RWPE1 (cell line): ENCODE results near the gene MYZAP.

ENCODE experiments used
- CTCF ChIA-PET: fragments of 350-600 bp; sonication (Branson Sonifier 250); formaldehyde crosslinking; extraction: SDS; loops from one replicate; lab custom pipeline; 2021; lab: Yijun Ruan, JAX
- POLR2A ChIA-PET: fragments of 400-600 bp; formaldehyde crosslinking; extraction: SDS; loops from one replicate; lab custom pipeline; 2020; ENCODE audit warnings: antibody characterized with exemption; ENCODE audit not compliant: low non-redundant PET; lab: Yijun Ruan, JAX
- DNase-seq: peaks from one replicate; pipeline ENCODE4 v3.0.0; 2012; ENCODE audit warnings: low spot score
- H3K27ac ChIP-seq: fragments of 450-650 bp; 2 replicates; pipeline ENCODE4 v1.5.1; 2017
- CTCF ChIP-seq: fragments of 450-650 bp; conservative IDR thresholded peaks from 2 replicates; pipeline ENCODE4 v1.5.1; 2017; ENCODE audit warnings: low read depth, mild to moderate bottlenecking

Gene MYZAP

GRCh38 chr15:57591822-57592367, at the start of gene MYZAP:
MYZAP (plus strand) TSS chr15:57591904; CDS start chr15:57592035, 131 bp downstream.
- DNase-seq: peak; percentile 85
- TF ChIP-seq CTCF: no peak
- H3K27ac ChIP-seq: peak within 1 kb of the TSS; percentile 32
- POLR2A ChIA-PET: no interaction called here
- CTCF ChIA-PET: interaction anchor here (0.8 kb wide), 1 partner anchor 115 kb away, joined by 3 read pairs; no protein-coding TSS in a partner anchor

- no peak overlapping the region for H3K27ac ChIP-seq
Observed at GRCh38 chr15:57542505-57542817, 49.2 kb upstream of the MYZAP start.

GRCh38 chr15:57544848-57545480, 46.7 kb upstream of the MYZAP start:
- TF ChIP-seq CTCF: no peak
- CTCF ChIA-PET: interaction anchor here (0.8 to 1.9 kb wide), 4 partner anchors 15 to 241 kb away, joined by 4 to 8 read pairs (median 4); no protein-coding TSS in a partner anchor
- DNase-seq: no peak

More at GRCh38 chr15:57542505-57542817, 49.2 kb upstream of the MYZAP start:
- TF ChIP-seq CTCF: peak; percentile 59
- CTCF ChIA-PET: interaction anchor here (0.6 to 2.2 kb wide), 15 partner anchors 9 to 276 kb away, joined by 3 to 16 read pairs (median 4); no protein-coding TSS in a partner anchor
- DNase-seq: no peak
- POLR2A ChIA-PET: no interaction called here

GRCh38 chr15:57545995-57546394, 45.7 kb upstream of the MYZAP start:
- H3K27ac ChIP-seq: no peak overlapping the region
- ChIA-PET POLR2A (no interaction called here), CTCF (interaction anchor here (0.8 to 1.9 kb wide), 2 partner anchors 119 to 205 kb away, joined by 4 to 8 read pairs; no protein-coding TSS in a partner anchor)
- no peak for TF ChIP-seq CTCF
- DNase-seq: no peak

More at GRCh38 chr15:57544848-57545480, 46.7 kb upstream of the MYZAP start:
- H3K27ac ChIP-seq: 0 out of 2 replicates have a peak overlapping the region, but pooled peaks have one; percentile 2
- POLR2A ChIA-PET: no interaction called here

GRCh38 chr15:57547243-57547755, 44.4 kb upstream of the MYZAP start:
- no peak for TF ChIP-seq CTCF
- H3K27ac ChIP-seq: no peak overlapping the region
- POLR2A ChIA-PET: no interaction called here
- CTCF ChIA-PET: no interaction called here
- no peak for DNase-seq

- POLR2A ChIA-PET: no interaction called here
- CTCF ChIA-PET: interaction anchor here (1.0 kb wide), 1 partner anchor 208 kb away, joined by 4 read pairs; no protein-coding TSS in a partner anchor
- TF ChIP-seq CTCF: no peak
- no peak for DNase-seq
- no peak overlapping the region for H3K27ac ChIP-seq
Observed at GRCh38 chr15:57548351-57548750, 43.4 kb upstream of the MYZAP start.
